LNCaP clone FGC (cell line): ENCODE measurements around the gene CD33.

ENCODE experiments used
- DNase-seq: peaks from one replicate; pipeline ENCODE4 v3.0.0-alpha.2; 2011; ENCODE audit warnings: low read depth
- H3K4me3 ChIP-seq: 2 replicates; pipeline ENCODE4 v1.5.1; 2011; ENCODE audit warnings: mild to moderate bottlenecking, low read depth, low read length, control low read depth
- CTCF ChIP-seq: IDR thresholded peaks from 2 replicates; pipeline ENCODE4 v1.5.1; 2012; ENCODE audit warnings: mild to moderate bottlenecking; ENCODE audit not compliant: control insufficient read depth, insufficient read depth; ENCODE audit errors: extremely low read depth

The CD33 gene

GRCh38 chr19:51247972-51248590, 23.2 kb downstream of the CD33 start:
- DNase-seq = no peak
- no peak overlapping the region for H3K4me3 ChIP-seq
- no peak for TF ChIP-seq CTCF

- TF ChIP-seq CTCF = no peak
- no peak within 1 kb of the TSS for H3K4me3 ChIP-seq
- no peak for DNase-seq
These were observed 26.0 kb downstream of the CD33 start, which contains the start of gene SIGLECL1 for GRCh38 chr19:51250786-51251467. SIGLECL1 (plus strand) TSS chr19:51251080; CDS start chr19:51264073, 12,993 bp downstream.

- TF ChIP-seq CTCF = no peak
- no peak overlapping the region for H3K4me3 ChIP-seq
- DNase-seq = no peak
These were observed 26.6 kb downstream of the CD33 start for GRCh38 chr19:51251468-51251820.

GRCh38 chr19:51252306-51253079, 27.6 kb downstream of the CD33 start:
- no peak overlapping the region for H3K4me3 ChIP-seq
- TF ChIP-seq CTCF = no peak
- DNase-seq = no peak

GRCh38 chr19:51253088-51253806, 28.4 kb downstream of the CD33 start:
- H3K4me3 ChIP-seq = no peak overlapping the region
- DNase-seq = no peak
- TF ChIP-seq CTCF = no peak

GRCh38 chr19:51256155-51256625, 31.3 kb downstream of the CD33 start:
- H3K4me3 ChIP-seq = no peak overlapping the region
- no peak for TF ChIP-seq CTCF
- no peak for DNase-seq
